Fibroblast of skin of back (primary cell): Measurements from ENCODE around the gene CPLANE1. TPM values are rescaled to one million over a fixed set of nuclear protein-coding genes. Genes with fewer than 3 reads are reported as not detected.
"Not testable (repeated sequence)": the region's sequence is repeated elsewhere in the genome, so short reads cannot be mapped to it uniquely, and the experiment has no call there.

Experiments
- DNase-seq: peaks from one replicate; pipeline ENCODE4 v3.0.0-alpha.2; 2013
- polyA plus RNA-seq, 2 experiments: library from polyadenylated mRNA; unstranded; fragments of 120-200 nt; gene quantifications; one replicate each; pipeline ENCODE4 v1.2.1, GENCODE V29; 2013; ENCODE audit not compliant: insufficient read length in 2 of 2

CPLANE1 gene
- 9.6 TPM for polyA plus RNA-seq (2013, experiment 1 of 2; ENCODE audit: insufficient read length)
- 11.9 TPM for polyA plus RNA-seq (2013, experiment 2 of 2; ENCODE audit: insufficient read length)

- DNase-seq: peak; percentile 84
These were observed at the start of gene CPLANE1 for GRCh38 chr5:37248970-37249814. Gene CPLANE1, minus strand, starts transcription at chr5:37249376. Its CDS starts 1,678 bp downstream, at chr5:37247698.

GRCh38 chr5:37296313-37296712, 47.1 kb upstream of the CPLANE1 start:
- not testable (repeated sequence) for DNase-seq

GRCh38 chr5:37283214-37283820, 34.1 kb upstream of the CPLANE1 start:
- no peak for DNase-seq

GRCh38 chr5:37275511-37275910, 26.3 kb upstream of the CPLANE1 start:
- DNase-seq: no peak

DNA sequence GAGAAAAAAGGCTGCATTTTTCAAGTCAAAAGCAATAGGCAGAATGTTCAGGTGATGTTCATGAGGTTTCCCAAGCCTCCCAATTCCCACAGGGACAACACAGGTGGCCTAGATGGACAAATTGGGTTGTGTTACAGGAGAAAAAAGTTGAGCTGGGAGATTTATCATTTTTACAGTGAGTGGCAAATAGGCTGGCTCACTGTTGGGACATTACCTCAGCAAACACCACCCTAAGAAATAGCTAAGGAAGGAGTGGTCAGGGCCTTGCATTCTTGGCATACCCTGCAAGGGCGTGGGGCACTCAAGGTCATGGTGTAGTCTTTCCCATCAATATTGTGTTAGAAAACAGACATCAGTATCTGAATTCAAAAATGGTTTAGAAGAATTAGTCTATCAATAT, 23.3 kb upstream of the CPLANE1 start:
- peak; percentile 63 for DNase-seq

DNA sequence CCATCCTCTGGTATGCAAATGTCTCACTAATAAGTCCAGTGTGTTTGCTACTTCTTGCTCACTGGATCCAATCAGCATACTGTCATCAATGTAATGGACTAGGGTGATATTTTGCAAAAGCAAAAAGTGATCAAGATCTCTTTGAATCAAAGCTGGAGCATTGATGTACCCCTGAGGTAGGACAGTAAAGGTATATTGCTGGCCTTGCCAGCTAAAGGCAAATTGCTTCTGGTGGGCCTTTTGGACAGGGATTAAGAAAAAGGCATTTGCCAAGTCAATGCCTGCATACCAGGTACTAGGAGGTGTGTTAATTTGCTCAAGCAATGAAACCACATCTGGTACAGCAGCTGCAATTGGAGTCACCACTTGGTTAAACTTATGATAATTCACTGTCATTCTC, 18.9 kb upstream of the CPLANE1 start:
- DNase-seq: not testable (repeated sequence)

DNA sequence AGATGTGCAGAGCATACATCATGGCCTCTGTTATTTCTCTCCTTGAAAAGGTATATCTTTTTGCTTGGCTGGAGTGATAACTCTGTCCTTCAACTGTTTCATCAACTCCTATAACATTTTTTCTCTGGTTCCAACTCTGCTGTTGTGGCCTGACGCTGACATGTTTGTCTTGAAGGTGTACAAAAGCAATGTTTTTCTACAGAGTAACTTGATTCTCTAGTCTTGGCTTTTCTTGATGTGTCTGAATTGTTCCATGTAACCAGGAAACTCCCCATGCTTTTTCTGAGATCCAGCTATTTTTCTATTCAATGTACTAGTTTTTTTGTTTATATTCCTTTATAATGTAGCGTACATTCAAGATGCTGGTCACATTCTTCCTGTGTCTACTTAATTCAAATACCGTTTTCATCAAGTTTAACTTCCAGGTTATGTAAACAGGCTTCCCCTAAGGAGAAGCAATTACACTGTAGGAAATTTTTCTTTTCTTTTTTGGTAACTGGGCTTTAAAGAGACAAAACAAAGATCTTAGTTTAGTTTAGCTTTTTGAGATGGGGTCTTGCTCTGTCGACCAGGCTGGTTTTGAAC, 6.7 kb upstream of the CPLANE1 start:
- DNase-seq: no peak

GRCh38 chr5:37254581-37254980, 5.4 kb upstream of the CPLANE1 start:
- no peak for DNase-seq

GRCh38 chr5:37251665-37252064, 2.5 kb upstream of the CPLANE1 start:
- peak; percentile 1 for DNase-seq

- no peak for DNase-seq
These were observed 614 bp upstream of the CPLANE1 start for GRCh38 chr5:37249815-37250164.

GRCh38 chr5:37248421-37248969, 681 bp downstream of the CPLANE1 start:
- DNase-seq: peak; percentile 21

- no peak for DNase-seq
These were observed 1.7 kb downstream of the CPLANE1 start for GRCh38 chr5:37247496-37247895.

DNA sequence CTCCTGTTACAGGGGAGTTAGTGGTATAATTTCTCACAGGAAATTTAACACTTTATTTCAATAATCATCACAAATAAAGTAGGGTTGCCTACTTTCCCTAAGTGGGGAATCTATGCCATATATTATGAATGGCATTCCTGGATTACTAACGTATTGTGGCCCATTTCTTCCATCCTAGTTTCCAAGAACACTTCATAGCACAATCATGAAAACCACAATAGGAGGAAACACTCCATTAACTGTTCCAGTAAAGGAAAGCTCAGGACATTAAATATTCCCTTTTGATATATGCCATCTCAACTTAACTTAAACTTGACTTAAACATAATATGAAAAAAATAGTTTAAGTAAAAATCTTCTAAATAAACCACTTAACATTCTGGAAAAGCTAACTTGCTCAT, 2.1 kb downstream of the CPLANE1 start:
- DNase-seq: no peak

DNA sequence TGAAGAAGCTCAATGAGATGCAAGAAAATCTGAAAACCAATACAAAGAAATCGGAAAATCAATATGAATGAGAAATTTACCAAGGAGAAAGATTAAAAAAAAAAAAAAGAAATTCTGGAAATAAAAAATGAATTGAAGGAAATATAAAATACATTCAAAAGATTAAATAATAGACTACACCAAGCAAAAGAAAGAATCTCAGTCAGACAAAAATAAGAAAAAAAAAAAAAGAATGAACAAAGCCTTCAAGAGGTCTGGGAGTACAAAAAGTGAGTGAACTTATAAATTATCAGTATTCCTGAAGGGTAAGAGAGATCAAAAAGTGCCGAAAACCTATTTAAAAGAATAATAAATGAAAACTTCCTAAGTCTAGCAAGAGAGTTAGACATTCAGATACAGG, 14.9 kb downstream of the CPLANE1 start:
- DNase-seq: no peak

DNA sequence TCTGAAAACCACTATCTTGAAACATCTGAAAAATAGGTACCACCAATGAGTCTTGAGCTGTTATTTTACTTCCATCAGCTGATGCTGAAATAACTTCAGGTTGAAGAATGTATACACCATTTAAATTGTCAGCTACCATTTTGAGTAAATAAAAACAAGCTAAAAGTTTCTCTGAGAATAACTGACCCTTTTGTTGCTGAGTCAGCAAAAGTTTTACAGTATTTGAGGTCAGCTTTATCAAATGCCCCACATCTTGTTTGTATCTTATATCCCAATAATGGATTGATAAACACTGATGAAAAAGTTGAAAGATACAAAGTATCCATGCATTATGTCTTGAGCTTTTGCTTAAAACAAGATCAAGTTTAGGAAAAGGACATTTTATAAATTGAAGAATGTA, 22.8 kb downstream of the CPLANE1 start:
- no peak for DNase-seq

GRCh38 chr5:37222181-37222580, 27.0 kb downstream of the CPLANE1 start:
- no peak for DNase-seq

DNA sequence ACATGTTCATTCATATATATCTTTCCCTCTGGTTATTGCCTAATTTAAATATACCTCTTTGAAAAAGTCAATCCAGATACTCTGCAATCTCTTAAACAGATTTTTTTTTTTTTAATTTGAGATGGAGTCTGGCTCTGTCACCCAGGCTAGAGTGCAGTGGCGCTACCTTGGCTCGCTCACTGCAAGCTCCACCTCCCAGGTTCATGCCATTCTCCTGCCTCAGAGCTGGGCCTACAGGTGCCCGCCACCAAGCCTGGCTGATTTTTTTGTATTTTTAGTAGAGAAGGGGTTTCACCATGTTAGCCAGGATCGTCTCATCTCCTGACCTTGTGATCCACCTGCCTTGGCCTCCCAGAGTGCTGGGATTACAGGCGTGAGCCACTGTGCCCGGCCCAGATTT, 28.8 kb downstream of the CPLANE1 start:
- DNase-seq: not testable (repeated sequence)

GRCh38 chr5:37219384-37219783, 29.8 kb downstream of the CPLANE1 start:
- DNase-seq: peak; percentile 46

GRCh38 chr5:37217976-37218375, 31.2 kb downstream of the CPLANE1 start:
- DNase-seq: no peak

- DNase-seq: no peak
These were observed 34.6 kb downstream of the CPLANE1 start for GRCh38 chr5:37214550-37214949.

DNA sequence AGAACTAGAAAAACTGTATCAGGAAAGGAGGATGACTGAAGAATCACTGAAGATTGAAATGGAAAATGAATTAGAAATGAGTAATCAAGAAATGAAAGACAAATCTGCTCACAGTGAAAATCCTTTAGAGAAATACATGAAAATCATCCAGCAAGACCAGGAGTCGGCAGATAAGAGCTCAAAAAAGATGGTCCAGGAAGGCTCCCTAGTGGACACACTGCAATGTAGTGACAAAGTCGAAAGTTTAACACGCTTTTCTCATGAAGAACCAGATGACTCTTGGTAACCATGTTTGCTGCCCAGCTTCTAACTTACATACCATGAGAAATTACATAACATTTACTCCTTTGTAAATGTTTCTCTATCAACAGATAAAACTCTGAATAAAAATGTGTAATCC, 37.1 kb downstream of the CPLANE1 start:
- DNase-seq: no peak

DNA sequence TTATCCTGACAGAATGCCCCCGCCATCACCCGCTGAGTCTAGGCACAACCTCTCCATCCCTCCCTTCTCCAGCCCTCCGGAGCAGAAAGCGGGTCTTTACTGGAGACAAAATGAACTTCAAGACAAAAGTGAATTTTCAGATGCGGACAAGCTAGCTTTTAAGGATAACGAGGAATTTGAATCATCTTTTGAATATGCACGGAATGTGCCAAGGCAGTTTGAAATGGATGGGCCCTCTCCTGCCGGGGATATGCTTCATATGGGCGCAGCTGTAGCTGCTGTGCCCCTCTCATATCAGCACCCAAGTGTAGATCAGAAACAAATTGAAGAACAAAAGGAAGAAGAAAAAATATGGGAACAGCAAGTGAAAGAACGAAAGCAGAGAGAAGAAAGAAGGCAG, 37.5 kb downstream of the CPLANE1 start:
- peak; percentile 6 for DNase-seq
